UCSD-AML1 (cell line): ENCODE results near the gene CPSF4L.

Experiments
- DNase-seq: peaks from one replicate; lab custom pipeline; 2025; ENCODE audit not compliant: unreplicated experiment; lab: John Stamatoyannopoulos, UW

Gene CPSF4L

GRCh38 chr17:73290399-73291259 is 28.9 kb upstream of the CPSF4L start:
- DNase-seq, result peak; percentile 54

DNA sequence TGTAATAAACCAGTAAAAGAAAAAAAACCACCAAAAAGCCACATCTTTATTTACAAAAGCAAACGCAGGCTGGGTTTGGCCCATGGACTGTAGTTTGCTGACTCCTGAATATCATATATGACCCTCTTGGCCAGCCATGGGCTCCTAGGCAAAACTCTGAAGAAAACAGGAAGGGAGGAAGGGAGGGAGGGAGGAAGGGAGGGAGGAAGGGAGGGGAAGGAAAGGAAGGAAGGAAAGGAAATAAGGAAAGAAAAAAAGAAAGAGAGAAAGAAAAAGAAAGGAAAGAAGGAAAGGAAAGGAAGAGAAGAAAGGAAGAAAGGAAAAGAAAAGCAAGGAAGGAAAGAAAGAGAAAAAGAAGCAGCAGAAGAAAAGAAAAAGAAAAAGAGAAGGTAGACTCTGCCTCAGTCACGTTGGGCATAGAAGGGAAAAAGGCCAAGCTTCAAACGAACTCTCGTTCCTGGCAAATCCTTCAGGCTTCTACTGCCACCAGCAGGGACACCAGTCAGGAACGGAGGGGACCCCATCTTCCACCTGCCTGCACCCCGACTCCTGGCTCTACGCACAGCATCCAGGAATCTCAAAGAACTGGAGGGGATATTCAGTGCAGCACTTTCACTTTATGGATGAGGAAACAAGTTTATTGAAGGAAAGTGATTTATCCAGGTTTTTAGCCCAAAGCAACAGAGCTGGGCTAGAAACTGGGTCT is 28.0 kb upstream of the CPSF4L start:
- DNase-seq, result no peak

GRCh38 chr17:73288534-73289302 is 27.0 kb upstream of the CPSF4L start:
- DNase-seq, result no peak

DNA sequence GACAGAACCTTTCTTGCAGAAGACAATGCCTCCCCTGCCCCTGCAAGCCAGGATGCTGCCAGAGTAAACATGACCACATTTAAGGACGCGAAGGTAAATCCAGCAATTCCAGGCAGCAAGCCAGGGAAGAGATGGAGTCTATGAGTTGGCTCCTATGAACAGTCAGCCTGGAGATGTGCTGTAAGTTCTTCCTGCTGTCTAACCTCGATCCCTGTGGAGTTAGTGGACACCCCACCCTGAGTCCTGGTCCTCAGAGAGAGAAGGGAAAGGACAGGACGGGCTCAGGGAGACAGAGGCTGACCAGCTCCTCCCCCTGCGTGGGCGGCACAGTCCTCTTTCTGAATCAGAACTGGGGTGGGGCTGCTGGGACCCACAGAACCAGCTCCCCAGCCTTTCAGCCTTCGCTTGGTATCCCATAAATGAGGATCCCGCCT is 25.2 kb upstream of the CPSF4L start:
- DNase-seq, result no peak

DNA sequence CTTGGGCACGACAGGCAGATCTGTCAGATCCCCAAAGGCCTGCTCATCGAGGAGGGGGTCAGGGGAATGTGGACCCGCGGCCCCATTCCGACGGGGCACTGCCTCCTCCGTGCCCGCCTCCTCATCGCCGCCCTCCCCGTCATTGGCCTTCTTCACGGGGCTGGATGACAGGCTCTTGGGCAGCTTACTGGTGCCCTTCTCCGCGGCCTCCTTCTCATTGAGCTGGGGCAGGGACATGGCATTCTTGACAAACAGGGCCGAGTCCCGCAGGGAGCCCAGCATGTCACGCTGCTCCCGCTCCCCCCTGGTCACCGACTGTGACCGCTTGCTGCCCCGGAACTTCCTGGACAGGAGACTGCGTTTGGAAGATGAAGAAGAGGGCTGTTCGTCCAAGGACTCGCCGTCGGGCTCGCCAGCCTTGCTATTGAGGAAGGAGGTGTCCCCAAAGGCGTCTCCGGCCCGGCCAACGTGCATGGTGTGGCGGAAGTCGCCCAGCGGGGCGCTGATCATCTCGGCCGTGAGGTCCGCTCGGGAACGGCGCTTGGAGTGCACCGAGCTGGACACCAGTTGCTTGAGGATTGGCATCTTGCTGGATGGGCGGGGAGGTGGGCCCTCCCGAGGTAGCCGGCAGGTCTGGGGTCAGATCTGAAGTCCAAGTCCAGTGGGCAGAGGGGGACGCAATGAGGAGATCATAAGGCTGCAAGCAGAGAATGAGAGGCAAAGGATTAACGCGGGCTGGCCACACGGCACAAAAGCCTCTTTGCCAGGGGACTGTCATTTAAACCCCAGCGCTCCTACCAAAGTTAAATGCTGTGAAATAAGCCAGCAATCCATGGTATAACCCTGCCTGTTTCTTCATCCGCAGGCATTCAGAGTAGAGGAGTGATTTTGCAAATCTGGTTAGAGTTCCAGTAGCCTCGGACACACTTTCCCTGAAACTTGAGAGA is 24.5 kb upstream of the CPSF4L start:
- DNase-seq, result no peak

DNA sequence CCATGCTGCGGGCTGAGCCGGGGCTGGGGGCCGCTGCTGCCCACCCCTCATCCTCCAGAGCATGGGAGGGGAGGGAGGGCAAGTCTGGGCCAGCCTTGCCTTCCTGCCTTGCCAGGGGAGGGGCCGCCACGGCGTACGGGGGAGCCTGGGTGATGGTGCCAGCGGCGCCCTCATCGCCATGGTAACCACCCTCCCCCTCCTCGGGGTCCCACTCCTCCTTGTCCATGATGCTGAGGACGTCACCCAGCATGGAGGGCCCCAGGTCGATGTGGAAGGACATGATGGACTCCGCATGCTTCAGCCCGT is 23.9 kb upstream of the CPSF4L start:
- no peak for DNase-seq

DNA sequence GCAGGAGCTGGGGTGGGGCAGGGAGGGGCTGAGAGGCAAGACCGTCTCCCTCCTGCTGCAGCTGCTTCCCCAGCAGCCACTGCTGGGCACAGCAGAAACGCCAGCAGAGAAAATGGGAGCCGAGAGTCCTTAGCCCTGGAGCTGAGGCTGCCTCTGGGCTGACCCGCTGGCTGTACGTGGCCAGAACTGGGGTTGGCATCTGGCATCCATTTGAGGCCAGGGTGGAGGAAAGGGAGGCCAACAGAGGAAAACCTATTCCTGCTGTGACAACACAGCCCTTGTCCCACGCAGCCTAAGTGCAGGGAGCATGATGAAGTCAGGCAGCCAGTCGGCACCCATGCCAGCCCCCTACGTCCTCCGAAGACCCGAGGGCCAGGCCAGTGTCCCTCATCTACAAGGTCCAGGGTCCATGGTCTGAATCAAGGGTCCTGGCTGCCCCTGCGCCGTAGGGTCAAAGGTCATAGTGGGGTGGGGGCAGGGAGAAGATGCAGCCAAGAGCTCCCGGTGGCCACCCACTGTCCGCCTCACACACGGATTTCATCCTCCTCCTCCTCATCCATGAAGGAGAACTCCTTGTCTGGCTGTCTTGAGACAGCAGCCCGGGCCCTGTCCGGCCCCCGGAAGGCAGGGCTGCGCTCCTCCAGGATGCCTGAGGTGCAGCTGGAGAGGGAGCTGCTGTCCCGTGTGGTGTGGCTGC is 23.4 kb upstream of the CPSF4L start:
- DNase-seq, result no peak

- no peak for DNase-seq
Observed at GRCh38 chr17:73284354-73284753, 22.7 kb upstream of the CPSF4L start.

- no peak for DNase-seq
Observed at GRCh38 chr17:73283841-73284282, 22.2 kb upstream of the CPSF4L start.

- DNase-seq, result no peak
Observed at GRCh38 chr17:73283250-73283649, 21.6 kb upstream of the CPSF4L start.

GRCh38 chr17:73282629-73283028 is 20.9 kb upstream of the CPSF4L start:
- DNase-seq, result no peak

DNA sequence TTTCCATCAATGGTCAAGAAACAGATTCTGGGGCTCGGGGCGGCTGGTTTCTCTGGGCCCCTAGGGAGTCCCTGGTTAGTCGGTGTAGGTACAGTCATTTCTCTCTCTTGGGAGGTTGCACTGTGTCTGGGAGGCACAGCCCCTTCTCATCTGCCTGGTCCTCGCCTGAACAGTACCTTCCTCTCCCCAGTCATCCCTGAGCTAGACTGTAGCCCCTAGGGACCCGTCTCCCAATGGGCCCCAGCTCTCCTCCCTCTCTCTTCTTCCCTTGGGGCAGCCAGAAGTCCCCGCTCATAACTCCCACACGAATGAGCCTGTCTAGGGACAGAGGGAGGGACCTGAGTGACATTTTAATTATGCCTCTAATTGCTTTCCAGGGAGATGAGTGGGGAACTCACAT is 20.2 kb upstream of the CPSF4L start:
- no peak for DNase-seq

DNA sequence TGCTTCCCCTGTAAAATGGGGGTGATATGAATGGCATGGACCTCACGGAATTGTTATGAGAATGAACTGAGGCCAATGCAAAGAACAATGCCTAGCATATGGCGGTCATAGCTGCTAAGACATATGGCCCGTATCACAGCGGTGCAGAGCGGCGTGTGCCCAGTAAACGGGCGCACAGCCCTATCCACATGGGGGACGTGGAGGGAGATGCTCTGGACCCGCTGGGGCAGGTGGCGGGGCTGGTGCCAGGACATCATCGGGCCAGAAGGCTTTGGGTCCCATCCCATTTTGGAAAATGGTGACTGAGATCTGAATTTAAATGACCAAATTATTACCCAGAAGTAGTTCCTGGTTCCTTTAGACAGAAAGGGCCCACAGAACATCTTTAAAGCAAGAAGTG is 18.5 kb upstream of the CPSF4L start:
- DNase-seq, result no peak

- DNase-seq, result no peak
Observed at GRCh38 chr17:73279704-73280103, 18.0 kb upstream of the CPSF4L start.

DNA sequence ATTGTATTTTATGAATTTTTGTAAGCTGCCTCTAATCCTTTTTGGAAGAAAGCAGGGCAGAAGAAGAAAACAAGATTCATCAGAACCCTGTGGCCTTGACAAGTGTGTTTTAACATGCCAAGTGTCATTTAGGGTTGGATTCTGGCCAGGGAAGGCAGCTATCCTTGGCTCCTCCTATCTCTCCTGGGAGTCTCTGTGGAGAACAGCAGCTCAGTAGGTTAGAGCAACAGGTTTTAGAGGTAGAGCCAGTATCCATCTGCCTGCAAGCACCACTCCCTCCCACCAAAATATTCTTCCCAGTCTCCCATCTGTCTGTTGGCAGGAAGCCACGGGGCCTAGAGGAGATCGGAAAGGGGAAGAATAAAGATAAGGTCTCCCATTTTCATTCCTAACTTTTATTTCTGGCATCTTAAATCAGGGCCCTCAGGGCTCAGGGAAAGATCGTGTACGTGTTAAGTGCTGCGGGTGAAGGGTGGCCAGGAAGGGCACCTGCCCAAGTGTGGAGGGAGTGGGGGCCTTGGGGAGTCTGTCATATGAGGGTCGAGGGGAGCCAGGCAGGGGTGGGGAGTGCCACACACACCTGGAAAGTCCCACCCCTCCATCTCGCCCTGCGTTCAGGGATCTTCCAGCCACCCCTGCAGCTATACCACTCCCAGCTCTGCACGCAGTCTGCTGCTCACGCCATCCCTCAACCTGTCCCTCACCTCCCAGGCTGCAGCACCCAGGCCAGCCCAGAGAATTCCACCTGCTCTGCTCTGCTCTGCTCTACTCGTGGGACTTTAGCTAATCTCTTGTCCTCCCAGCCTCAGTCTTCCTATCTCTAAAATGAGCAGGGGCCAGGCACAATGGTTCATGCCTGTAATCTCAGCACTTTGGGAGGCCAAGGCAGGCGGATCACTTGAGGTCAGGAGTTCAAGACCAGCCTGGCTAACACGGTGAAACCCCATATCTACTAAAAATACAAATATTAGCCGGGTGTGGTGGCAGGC is 17.1 kb upstream of the CPSF4L start:
- no peak for DNase-seq

- no peak for DNase-seq
Observed at GRCh38 chr17:73278049-73278464, 16.4 kb upstream of the CPSF4L start.

DNA sequence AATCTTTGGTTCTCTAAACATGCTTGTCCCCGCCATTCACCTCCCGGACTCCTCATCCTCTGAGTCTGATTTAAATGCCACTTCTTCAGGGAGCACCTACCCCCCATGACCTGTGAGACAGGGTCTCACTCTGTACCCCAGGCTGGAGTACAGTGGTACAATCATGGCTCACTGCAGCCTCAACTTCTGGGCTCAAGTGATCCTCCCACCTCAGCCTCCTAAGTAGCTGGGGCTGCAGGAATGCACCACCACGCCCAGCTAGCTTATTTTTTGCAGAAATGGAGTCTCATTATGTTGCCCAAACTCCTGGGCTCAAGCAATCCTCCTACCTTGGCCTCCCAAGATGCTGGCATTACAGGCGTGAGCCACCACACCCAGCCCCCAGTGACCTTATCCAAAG is 12.8 kb upstream of the CPSF4L start:
- DNase-seq, result no peak

- DNase-seq, result no peak
Observed at GRCh38 chr17:73272906-73273218, 11.2 kb upstream of the CPSF4L start.

- DNase-seq, result no peak
Observed at GRCh38 chr17:73271072-73271471, 9.4 kb upstream of the CPSF4L start.
